Loucy (cell line): ENCODE measurements around the gene TAF4B.

ENCODE experiments used
- H2AFZ ChIP-seq: fragments of 200-600 bp; sonication (generic); 2 replicates; pipeline ENCODE4 v1.6.0; 2016; ENCODE audit warnings: antibody characterized with exemption, mild to moderate bottlenecking, low read length, moderate library complexity
- H3F3A ChIP-seq: fragments of 200-600 bp; 2 replicates; pipeline ENCODE4 v1.6.0; 2016; ENCODE audit warnings: antibody characterized with exemption, low read depth, mild to moderate bottlenecking
- H3K27me3 ChIP-seq: fragments of 200-600 bp; sonication (generic); 2 replicates; pipeline ENCODE4 v1.6.1; 2014; ENCODE audit warnings: low read length, mild to moderate bottlenecking; ENCODE audit not compliant: insufficient read depth, poor library complexity, severe bottlenecking
- H3K36me3 ChIP-seq: fragments of 200-600 bp; sonication (generic); 2 replicates; pipeline ENCODE4 v1.6.1; 2016; ENCODE audit warnings: low read length; ENCODE audit not compliant: insufficient read depth
- H3K4me1 ChIP-seq: fragments of 200-600 bp; sonication (generic); 2 replicates; pipeline ENCODE4 v1.5.1; 2014; ENCODE audit warnings: low read length, mild to moderate bottlenecking; ENCODE audit not compliant: insufficient read depth, poor library complexity, severe bottlenecking
- H3K4me2 ChIP-seq: fragments of 200-600 bp; sonication (generic); 2 replicates; pipeline ENCODE4 v1.6.0; 2014; ENCODE audit warnings: antibody characterized with exemption, low read length, low read depth, mild to moderate bottlenecking; ENCODE audit not compliant: poor library complexity, severe bottlenecking
- H3K4me3 ChIP-seq: fragments of 200-600 bp; sonication (generic); 2 replicates; pipeline ENCODE4 v1.5.1; 2014; ENCODE audit warnings: low read length, mild to moderate bottlenecking, mixed read lengths; ENCODE audit not compliant: poor library complexity, severe bottlenecking
- H3K79me2 ChIP-seq: fragments of 200-600 bp; sonication (generic); 2 replicates; pipeline ENCODE4 v1.6.1; 2014; ENCODE audit warnings: low read length; ENCODE audit not compliant: insufficient read depth
- H3K9ac ChIP-seq: fragments of 200-600 bp; sonication (generic); 2 replicates; pipeline ENCODE4 v1.6.0; 2014; ENCODE audit warnings: mild to moderate bottlenecking, low read depth, low read length, moderate library complexity; ENCODE audit not compliant: poor library complexity, severe bottlenecking
- H3K9me2 ChIP-seq: fragments of 200-600 bp; sonication (generic); replicated peaks from 2 replicates; pipeline ENCODE4 v1.6.1; 2016; ENCODE audit warnings: low read depth, low read length, mixed read lengths
- H3K9me3 ChIP-seq: fragments of 200-600 bp; sonication (generic); 2 replicates; pipeline ENCODE4 v1.6.1; 2014; ENCODE audit warnings: mild to moderate bottlenecking, antibody characterized with exemption, low read length, low read depth; ENCODE audit not compliant: insufficient read depth
- H4K20me1 ChIP-seq: fragments of 200-600 bp; sonication (generic); 2 replicates; pipeline ENCODE4 v1.6.0; 2014; ENCODE audit warnings: antibody characterized with exemption, low read length, mild to moderate bottlenecking; ENCODE audit not compliant: insufficient read depth, poor library complexity, severe bottlenecking
- CTCF ChIP-seq: fragments of 200-600 bp; sonication (generic); conservative IDR thresholded peaks from 2 replicates; pipeline ENCODE4 v1.5.1; 2014; ENCODE audit warnings: mild to moderate bottlenecking, antibody characterized with exemption, low read length
- EZH2phosphoT487 ChIP-seq: fragments of 200-600 bp; IDR thresholded peaks from 2 replicates; pipeline ENCODE4 v1.6.1; 2018; ENCODE audit warnings: antibody characterized with exemption, mild to moderate bottlenecking, moderate library complexity, borderline replicate concordance

The TAF4B gene

GRCh38 chr18:26279428-26279827 lies 53.2 kb downstream of the TAF4B start:
- H3K9me2 ChIP-seq: no peaks in the 10 kb centered on the region
- no peaks in the 10 kb centered on the region for H3K27me3 ChIP-seq
- no peaks in the 10 kb centered on the region for H3F3A ChIP-seq
- H3K9ac ChIP-seq: no peak overlapping the region
- H3K4me2 ChIP-seq: no peak overlapping the region
- TF ChIP-seq EZH2phosphoT487 (no peak), CTCF (no peak)
- no peaks in the 10 kb centered on the region for H3K4me1 ChIP-seq
- H3K36me3 ChIP-seq: peaks cover 59% of the 10 kb centered on the region
- H3K4me3 ChIP-seq: no peak overlapping the region
- no peaks in the 10 kb centered on the region for H4K20me1 ChIP-seq
- H3K79me2 ChIP-seq: no peaks in the 10 kb centered on the region
- H2AFZ ChIP-seq: no peak overlapping the region
- no peaks in the 10 kb centered on the region for H3K9me3 ChIP-seq

- Histone ChIP-seq H3K9me3 (no peaks in the 10 kb centered on the region), H3K79me2 (no peaks in the 10 kb centered on the region), H3K27me3 (no peaks in the 10 kb centered on the region), H3K9ac (no peak overlapping the region), H3K9me2 (no peaks in the 10 kb centered on the region), H3F3A (no peaks in the 10 kb centered on the region), H3K4me3 (no peak overlapping the region), H3K36me3 (peaks cover 40% of the 10 kb centered on the region; the same call in 1 of the 2 replicates), H3K4me1 (peaks cover 8% of the 10 kb centered on the region), H2AFZ (no peak overlapping the region), H4K20me1 (no peaks in the 10 kb centered on the region), H3K4me2 (peak overlapping the region; percentile 3)
- TF ChIP-seq CTCF: no peak
- no peak for TF ChIP-seq EZH2phosphoT487
These were observed 59.8 kb downstream of the TAF4B start for GRCh38 chr18:26286008-26286407.

- peaks cover 8% of the 10 kb centered on the region for H3K4me1 ChIP-seq
- no peak overlapping the region for H3K9ac ChIP-seq
- H2AFZ ChIP-seq: no peak overlapping the region
- H3K79me2 ChIP-seq: no peaks in the 10 kb centered on the region
- no peaks in the 10 kb centered on the region for H4K20me1 ChIP-seq
- H3K27me3 ChIP-seq: no peaks in the 10 kb centered on the region
- no peak overlapping the region for H3K4me2 ChIP-seq
- peaks cover 43% of the 10 kb centered on the region; the same call in 1 of the 2 replicates for H3K36me3 ChIP-seq
- H3K9me2 ChIP-seq: no peaks in the 10 kb centered on the region
- TF ChIP-seq CTCF (no peak), EZH2phosphoT487 (no peak)
- no peaks in the 10 kb centered on the region for H3F3A ChIP-seq
- H3K9me3 ChIP-seq: no peaks in the 10 kb centered on the region
- H3K4me3 ChIP-seq: no peak overlapping the region
These were observed 61.4 kb downstream of the TAF4B start for GRCh38 chr18:26287644-26288043.
